Vagina (tissue), 2 donors: ENCODE measurements around the gene FAM76B.

Experiments
- POLR2AphosphoS5 ChIP-seq, 2 donors: sonication (generic); formaldehyde crosslinking; IDR thresholded peaks; one replicate each; pipeline ENCODE4 v1.9.0; 2017; ENCODE audit warnings: antibody characterized with exemption in 2 of 2, mild to moderate bottlenecking in 2 of 2, low read depth in 1 of 2; ENCODE audit not compliant: insufficient read depth in 1 of 2
- TF ChIP-seq, protein P1 (sequence below), 3 experiments: fragments of 450-650 bp in 2 of 3; fragments of 200-600 bp in 1 of 3; sonication (generic) in 1 of 3; IDR thresholded peaks; one replicate each; pipeline ENCODE4 v1.5.1; 2017 to 2019; ENCODE audit warnings: antibody characterized with exemption in 3 of 3, mild to moderate bottlenecking in 2 of 3, moderate library complexity in 2 of 3

DNA sequence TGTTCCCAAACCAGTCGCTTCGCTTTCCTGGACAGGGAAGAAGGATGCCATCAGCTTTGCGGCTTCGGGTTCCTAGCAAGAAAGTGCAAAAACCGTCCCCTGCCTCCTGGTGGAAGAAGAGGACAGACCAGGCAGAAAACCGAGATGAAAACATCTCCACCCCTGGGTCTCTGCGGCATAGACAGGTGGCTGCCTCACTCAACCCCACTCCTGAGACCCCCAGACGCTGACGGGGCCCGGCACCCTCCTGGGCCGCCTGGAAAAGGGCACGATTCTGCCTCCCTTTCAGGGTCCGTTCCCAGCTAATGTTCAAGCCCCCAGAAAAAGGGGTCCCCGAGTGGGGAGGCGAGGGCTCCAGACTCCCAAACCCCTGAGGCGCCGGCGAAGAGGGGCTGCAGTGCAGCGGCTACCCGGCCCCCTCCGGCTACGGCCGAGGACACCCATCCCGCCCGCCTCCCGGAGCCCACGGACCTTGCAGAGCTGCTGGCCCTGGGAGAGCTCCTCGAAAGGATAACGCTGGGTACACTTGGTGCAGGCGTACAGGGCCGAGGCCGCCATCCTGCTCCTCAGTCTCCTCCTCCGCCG lies 569 bp downstream of the FAM76B start:
- TF ChIP-seq POLR2AphosphoS5 (IDR thresholded peaks at IDR 0.05; ENCODE audit: insufficient read depth in 1 of 2, low read depth in 1 of 2): no peak
- TF ChIP-seq, protein P1, sequence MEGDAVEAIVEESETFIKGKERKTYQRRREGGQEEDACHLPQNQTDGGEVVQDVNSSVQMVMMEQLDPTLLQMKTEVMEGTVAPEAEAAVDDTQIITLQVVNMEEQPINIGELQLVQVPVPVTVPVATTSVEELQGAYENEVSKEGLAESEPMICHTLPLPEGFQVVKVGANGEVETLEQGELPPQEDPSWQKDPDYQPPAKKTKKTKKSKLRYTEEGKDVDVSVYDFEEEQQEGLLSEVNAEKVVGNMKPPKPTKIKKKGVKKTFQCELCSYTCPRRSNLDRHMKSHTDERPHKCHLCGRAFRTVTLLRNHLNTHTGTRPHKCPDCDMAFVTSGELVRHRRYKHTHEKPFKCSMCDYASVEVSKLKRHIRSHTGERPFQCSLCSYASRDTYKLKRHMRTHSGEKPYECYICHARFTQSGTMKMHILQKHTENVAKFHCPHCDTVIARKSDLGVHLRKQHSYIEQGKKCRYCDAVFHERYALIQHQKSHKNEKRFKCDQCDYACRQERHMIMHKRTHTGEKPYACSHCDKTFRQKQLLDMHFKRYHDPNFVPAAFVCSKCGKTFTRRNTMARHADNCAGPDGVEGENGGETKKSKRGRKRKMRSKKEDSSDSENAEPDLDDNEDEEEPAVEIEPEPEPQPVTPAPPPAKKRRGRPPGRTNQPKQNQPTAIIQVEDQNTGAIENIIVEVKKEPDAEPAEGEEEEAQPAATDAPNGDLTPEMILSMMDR (IDR thresholded peaks at IDR 0.05): no peak
